ENCODE results near the gene FBRSL1.
"Not testable (repeated sequence)": the region's sequence is repeated elsewhere in the genome, so short reads cannot be mapped to it uniquely, and the experiment has no call there.

The FBRSL1 gene

GRCh38 chr12:132454193-132454932, 35.6 kb upstream of the FBRSL1 start:
- DNase-seq = no peak

GRCh38 chr12:132454933-132455418, 35.0 kb upstream of the FBRSL1 start:
- no peak for DNase-seq

- no peak for DNase-seq
These were observed 34.4 kb upstream of the FBRSL1 start for GRCh38 chr12:132455565-132455964.

GRCh38 chr12:132456186-132456943, 33.6 kb upstream of the FBRSL1 start:
- no peak for DNase-seq

GRCh38 chr12:132456944-132457495, 32.9 kb upstream of the FBRSL1 start:
- DNase-seq = no peak

- no peak for DNase-seq
These were observed 31.5 kb upstream of the FBRSL1 start for GRCh38 chr12:132458441-132458840.

GRCh38 chr12:132458846-132459641, 30.9 kb upstream of the FBRSL1 start:
- DNase-seq = no peak

- DNase-seq = peak in 1 of 2 experiments; percentile 41
These were observed 29.4 kb upstream of the FBRSL1 start for GRCh38 chr12:132460571-132460970.

GRCh38 chr12:132461526-132461925, 28.4 kb upstream of the FBRSL1 start:
- no peak for DNase-seq

- no peak for DNase-seq
These were observed 27.2 kb upstream of the FBRSL1 start for GRCh38 chr12:132462788-132463187.

- DNase-seq = not testable (repeated sequence)
These were observed 26.5 kb upstream of the FBRSL1 start for GRCh38 chr12:132463284-132463924.

GRCh38 chr12:132464304-132464703, 25.6 kb upstream of the FBRSL1 start:
- not testable (repeated sequence) for DNase-seq

- no peak for DNase-seq
These were observed 25.1 kb upstream of the FBRSL1 start for GRCh38 chr12:132464820-132465219.

- no peak for DNase-seq
These were observed 24.4 kb upstream of the FBRSL1 start for GRCh38 chr12:132465269-132466190.

- no peak for DNase-seq
These were observed 23.4 kb upstream of the FBRSL1 start for GRCh38 chr12:132466241-132467201.

- DNase-seq = no peak
These were observed 22.4 kb upstream of the FBRSL1 start for GRCh38 chr12:132467511-132467910.

GRCh38 chr12:132469423-132469822, 20.5 kb upstream of the FBRSL1 start:
- DNase-seq = no peak

GRCh38 chr12:132470397-132470796, 19.6 kb upstream of the FBRSL1 start:
- no peak for DNase-seq

- no peak for DNase-seq
These were observed 18.7 kb upstream of the FBRSL1 start for GRCh38 chr12:132471011-132471857.
